ENCODE data around the gene TRAF3.

Gene TRAF3

GRCh38 chr14:102770147-102771123 is 6.8 kb upstream of the TRAF3 start:
- H3K36me3 ChIP-seq (ENCODE audit: insufficient read depth, low read length) = no peaks in the 10 kb centered on the region
- H3K79me2 ChIP-seq (ENCODE audit: control insufficient read depth, insufficient read depth, low read length, unreplicated experiment) = no peaks in the 10 kb centered on the region
- H3K4me1 ChIP-seq (ENCODE audit: control insufficient read depth, insufficient read depth, low read length, unreplicated experiment) = peaks cover 6% of the 10 kb centered on the region
- H3K27me3 ChIP-seq (ENCODE audit: insufficient read depth, low read length) = peaks cover 3% of the 10 kb centered on the region
- H3K27ac ChIP-seq (ENCODE audit: low read depth, low read length) = no peak overlapping the region
- H2AFZ ChIP-seq (ENCODE audit: low read length, unreplicated experiment) = no peak overlapping the region
- H3K4me3 ChIP-seq (ENCODE audit: low read depth, low read length) = no peak overlapping the region

DNA sequence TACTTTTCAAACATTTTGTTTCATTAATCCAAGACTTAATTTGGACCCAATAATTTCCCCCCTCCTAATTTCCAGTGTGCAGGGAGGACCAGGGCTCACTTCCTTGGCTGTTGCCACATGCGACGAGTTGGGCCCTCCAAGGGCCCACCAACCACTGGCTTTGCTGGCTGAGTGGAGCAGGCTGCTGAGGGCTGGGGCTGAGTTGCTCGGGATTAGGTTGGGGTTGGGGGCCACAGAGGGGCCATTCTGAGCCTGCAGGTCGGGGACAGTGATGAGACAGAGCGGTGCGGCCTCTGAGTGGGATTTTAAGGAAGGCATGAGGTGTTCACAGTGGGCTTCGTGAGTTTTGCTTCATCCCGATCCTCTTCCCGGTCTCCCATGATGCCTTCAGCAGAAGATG is 6.1 kb upstream of the TRAF3 start:
- Histone ChIP-seq H2AFZ (ENCODE audit: low read length, unreplicated experiment) (no peak overlapping the region), H3K27ac (ENCODE audit: low read depth, low read length) (no peak overlapping the region), H3K27me3 (ENCODE audit: insufficient read depth, low read length) (peaks cover 3% of the 10 kb centered on the region), H3K79me2 (ENCODE audit: control insufficient read depth, insufficient read depth, low read length, unreplicated experiment) (no peaks in the 10 kb centered on the region), H3K36me3 (ENCODE audit: insufficient read depth, low read length) (no peaks in the 10 kb centered on the region), H3K4me3 (ENCODE audit: low read depth, low read length) (no peak overlapping the region), H3K4me1 (ENCODE audit: control insufficient read depth, insufficient read depth, low read length, unreplicated experiment) (peaks cover 12% of the 10 kb centered on the region)

DNA sequence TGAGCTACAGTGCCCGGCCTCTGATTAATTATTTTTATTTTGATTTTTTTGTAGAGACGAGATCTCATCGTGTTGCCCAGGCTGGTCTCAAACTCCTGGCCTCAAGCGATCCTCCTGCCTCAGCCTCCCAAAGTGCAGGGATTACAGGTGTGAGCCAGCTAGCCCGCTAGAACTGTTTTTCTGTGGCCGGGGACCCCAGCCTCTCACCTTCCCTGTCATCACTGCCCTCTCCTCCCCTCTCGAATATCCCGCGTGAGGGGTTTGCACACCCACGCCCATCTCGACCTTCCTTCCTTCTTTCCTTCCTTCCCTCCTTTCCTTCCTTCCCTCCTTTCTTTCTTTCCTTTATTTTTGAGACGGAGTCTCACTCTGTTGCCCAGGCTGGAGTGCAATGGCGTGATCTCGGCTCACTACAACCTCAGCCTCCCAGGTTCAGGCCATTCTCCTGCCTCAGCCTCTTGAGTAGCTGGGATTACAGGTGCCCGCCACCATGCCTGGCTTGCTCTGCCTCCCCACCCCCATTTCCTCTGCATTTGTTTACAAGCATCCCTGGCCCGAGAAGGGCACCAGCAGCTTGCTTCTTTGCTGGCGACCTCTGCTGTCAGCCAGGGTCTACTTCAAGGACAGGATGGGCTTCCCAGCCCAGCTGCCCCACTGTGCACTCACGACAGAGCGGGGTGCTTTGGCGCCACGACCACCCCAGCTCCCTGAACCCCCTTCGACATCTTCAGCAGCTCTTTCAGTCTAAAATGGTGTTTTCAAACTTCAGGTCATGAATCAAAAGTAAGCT is 4.3 kb upstream of the TRAF3 start:
- Histone ChIP-seq H2AFZ (ENCODE audit: low read length, unreplicated experiment) (no peak overlapping the region), H3K27me3 (ENCODE audit: insufficient read depth, low read length) (peaks cover 3% of the 10 kb centered on the region), H3K27ac (ENCODE audit: low read depth, low read length) (no peak overlapping the region), H3K79me2 (ENCODE audit: control insufficient read depth, insufficient read depth, low read length, unreplicated experiment) (peaks cover 3% of the 10 kb centered on the region), H3K36me3 (ENCODE audit: insufficient read depth, low read length) (no peaks in the 10 kb centered on the region), H3K4me3 (ENCODE audit: low read depth, low read length) (no peak overlapping the region), H3K4me1 (ENCODE audit: control insufficient read depth, insufficient read depth, low read length, unreplicated experiment) (peaks cover 19% of the 10 kb centered on the region)

DNA sequence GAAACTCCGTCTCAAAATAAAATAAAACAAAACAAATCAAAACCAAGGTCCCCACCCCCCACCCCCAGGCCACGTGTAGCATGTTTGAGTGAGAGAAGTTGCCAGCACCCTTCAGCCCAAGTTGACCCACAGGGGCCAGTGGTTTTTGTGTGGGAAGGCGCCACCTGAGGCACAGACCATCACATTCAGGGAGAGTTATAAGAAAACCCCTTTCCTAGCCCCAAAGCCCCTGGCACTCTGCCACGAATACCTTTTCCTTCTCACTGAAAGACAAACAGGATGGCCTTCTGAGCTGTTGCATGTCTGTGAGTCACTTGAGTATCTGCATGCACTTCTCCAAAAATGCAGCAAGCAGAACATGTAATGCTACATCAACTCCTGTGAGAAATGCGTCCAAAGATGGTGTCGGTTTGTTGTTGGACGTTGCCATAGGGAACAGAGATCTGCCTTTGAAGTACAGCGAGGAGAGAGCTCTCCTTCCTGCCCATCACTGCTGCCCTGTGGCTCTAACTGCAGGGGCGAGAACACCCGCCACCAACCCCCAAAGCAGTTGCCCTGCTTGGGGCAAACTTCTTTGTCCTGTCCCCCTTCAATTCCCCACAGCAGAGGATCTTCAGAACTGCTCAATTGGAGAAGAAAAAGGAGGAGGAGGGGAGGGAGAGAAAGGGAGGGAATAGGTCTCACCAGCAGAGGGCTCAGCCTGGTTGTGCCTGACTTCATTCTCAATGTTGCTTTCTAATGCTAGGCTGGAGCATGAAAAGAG is 2.7 kb upstream of the TRAF3 start:
- peaks cover 25% of the 10 kb centered on the region for H3K4me1 ChIP-seq (ENCODE audit: control insufficient read depth, insufficient read depth, low read length, unreplicated experiment)
- peak overlapping the region; percentile 39 for H2AFZ ChIP-seq (ENCODE audit: low read length, unreplicated experiment)
- H3K27ac ChIP-seq (ENCODE audit: low read depth, low read length) = peak overlapping the region; percentile 74
- H3K36me3 ChIP-seq (ENCODE audit: insufficient read depth, low read length) = no peaks in the 10 kb centered on the region
- H3K4me3 ChIP-seq (ENCODE audit: low read depth, low read length) = 0 out of 2 replicates have a peak overlapping the region, but pooled peaks have one; percentile 22
- H3K79me2 ChIP-seq (ENCODE audit: control insufficient read depth, insufficient read depth, low read length, unreplicated experiment) = peaks cover 19% of the 10 kb centered on the region
- no peaks in the 10 kb centered on the region for H3K27me3 ChIP-seq (ENCODE audit: insufficient read depth, low read length)

DNA sequence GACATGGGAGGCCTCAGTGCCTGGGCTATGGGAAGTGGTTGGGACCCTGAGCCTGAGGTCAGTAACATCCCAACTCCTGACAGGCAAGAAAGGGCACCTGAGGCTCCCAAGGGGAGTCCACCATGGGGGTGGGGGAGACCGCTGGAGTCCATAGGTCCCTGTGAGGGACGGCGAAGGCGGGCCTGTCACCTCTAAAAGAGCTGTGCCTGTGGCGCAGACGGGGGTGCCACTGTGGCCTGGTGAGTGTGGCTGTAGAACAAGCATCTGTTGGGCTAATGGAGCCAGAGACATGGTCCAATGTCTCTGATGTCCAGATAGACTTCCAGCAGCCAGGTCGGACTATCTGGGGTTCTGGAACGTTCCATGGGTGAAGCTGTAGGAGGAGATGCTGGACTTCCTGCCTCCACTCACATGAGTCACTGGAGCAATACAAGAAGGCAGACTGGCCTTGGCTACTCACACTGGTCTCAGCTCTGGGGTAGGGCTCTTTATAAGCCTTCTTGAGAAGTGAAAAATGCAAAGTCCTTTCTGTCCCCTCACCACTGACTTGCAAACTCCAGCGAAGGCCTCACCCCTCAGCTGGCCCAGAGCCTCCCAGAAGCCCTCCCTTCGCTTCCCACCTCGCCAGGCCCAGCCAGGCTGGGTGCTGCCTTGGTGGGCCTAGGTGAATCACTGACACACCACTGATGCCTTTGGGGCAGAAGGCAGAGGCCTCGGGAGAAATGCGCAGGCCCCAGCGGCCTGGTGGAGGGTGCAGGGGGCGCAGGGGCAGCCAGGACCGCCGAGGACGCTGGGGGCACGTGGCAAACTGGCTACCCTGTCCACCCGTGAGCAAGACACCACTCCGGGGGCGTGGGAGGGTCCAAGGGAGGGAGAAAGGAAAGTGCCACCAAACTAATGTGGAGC is 1.1 kb upstream of the TRAF3 start:
- Histone ChIP-seq H3K27ac (ENCODE audit: low read depth, low read length) (peak overlapping the region; percentile 60), H3K79me2 (ENCODE audit: control insufficient read depth, insufficient read depth, low read length, unreplicated experiment) (peaks cover 34% of the 10 kb centered on the region), H3K27me3 (ENCODE audit: insufficient read depth, low read length) (no peaks in the 10 kb centered on the region), H2AFZ (ENCODE audit: low read length, unreplicated experiment) (peak overlapping the region; percentile 72), H3K4me3 (ENCODE audit: low read depth, low read length) (peak overlapping the region; percentile 44; the same call in 1 of the 2 replicates), H3K36me3 (ENCODE audit: insufficient read depth, low read length) (no peaks in the 10 kb centered on the region), H3K4me1 (ENCODE audit: control insufficient read depth, insufficient read depth, low read length, unreplicated experiment) (peaks cover 36% of the 10 kb centered on the region)

- Histone ChIP-seq H3K4me3 (ENCODE audit: low read depth, low read length) (peak overlapping the region; percentile 99), H3K4me1 (ENCODE audit: control insufficient read depth, insufficient read depth, low read length, unreplicated experiment) (peaks cover 36% of the 10 kb centered on the region), H3K36me3 (ENCODE audit: insufficient read depth, low read length) (no peaks in the 10 kb centered on the region), H3K79me2 (ENCODE audit: control insufficient read depth, insufficient read depth, low read length, unreplicated experiment) (peaks cover 49% of the 10 kb centered on the region), H3K27me3 (ENCODE audit: insufficient read depth, low read length) (no peaks in the 10 kb centered on the region), H2AFZ (ENCODE audit: low read length, unreplicated experiment) (peak overlapping the region; percentile 89), H3K27ac (ENCODE audit: low read depth, low read length) (peak overlapping the region; percentile 75; the same call in 1 of the 2 replicates)
Measured at GRCh38 chr14:102777711-102778337, 575 bp downstream of the TRAF3 start.

GRCh38 chr14:102778338-102779083 is 1.3 kb downstream of the TRAF3 start:
- peaks cover 36% of the 10 kb centered on the region for H3K4me1 ChIP-seq (ENCODE audit: control insufficient read depth, insufficient read depth, low read length, unreplicated experiment)
- no peaks in the 10 kb centered on the region for H3K36me3 ChIP-seq (ENCODE audit: insufficient read depth, low read length)
- H3K27ac ChIP-seq (ENCODE audit: low read depth, low read length) = peak overlapping the region; percentile 75; the same call in 1 of the 2 replicates
- H3K4me3 ChIP-seq (ENCODE audit: low read depth, low read length) = peak overlapping the region; percentile 99
- H2AFZ ChIP-seq (ENCODE audit: low read length, unreplicated experiment) = peak overlapping the region; percentile 89
- peaks cover 56% of the 10 kb centered on the region for H3K79me2 ChIP-seq (ENCODE audit: control insufficient read depth, insufficient read depth, low read length, unreplicated experiment)
- H3K27me3 ChIP-seq (ENCODE audit: insufficient read depth, low read length) = no peaks in the 10 kb centered on the region

DNA sequence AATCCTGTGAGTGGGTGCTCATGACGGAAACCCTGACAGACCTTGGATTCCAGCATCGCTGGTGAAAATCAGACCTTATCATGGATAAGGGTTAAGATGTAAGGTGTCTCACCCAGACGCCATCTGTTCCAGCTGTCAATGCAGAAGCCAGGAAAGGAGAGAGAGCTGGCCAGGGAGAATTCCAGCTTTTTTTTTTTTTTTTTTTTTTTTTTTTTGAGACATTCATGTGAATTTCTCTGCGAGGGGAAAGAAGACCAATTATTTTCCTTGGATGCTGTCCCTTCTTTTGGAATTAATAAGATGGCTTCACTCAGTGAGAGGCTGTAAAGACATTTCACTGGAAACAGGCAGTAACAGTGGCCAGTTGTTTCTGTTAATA is 1.8 kb downstream of the TRAF3 start:
- Histone ChIP-seq H3K79me2 (ENCODE audit: control insufficient read depth, insufficient read depth, low read length, unreplicated experiment) (peaks cover 61% of the 10 kb centered on the region), H3K36me3 (ENCODE audit: insufficient read depth, low read length) (no peaks in the 10 kb centered on the region), H3K27me3 (ENCODE audit: insufficient read depth, low read length) (no peaks in the 10 kb centered on the region), H2AFZ (ENCODE audit: low read length, unreplicated experiment) (no peak overlapping the region), H3K4me3 (ENCODE audit: low read depth, low read length) (peak overlapping the region; percentile 99), H3K4me1 (ENCODE audit: control insufficient read depth, insufficient read depth, low read length, unreplicated experiment) (peaks cover 36% of the 10 kb centered on the region), H3K27ac (ENCODE audit: low read depth, low read length) (no peak overlapping the region)

All from ACC112 (cell line).